Panc1 (cell line): ENCODE measurements around the gene XYLT1. TPM values are rescaled to one million over a fixed set of nuclear protein-coding genes. Genes with fewer than 3 reads are reported as not detected.

ENCODE experiments used
- ATAC-seq: fragments of 200-7000 bp; cut with Tn5 transposase; 2 replicates; pipeline ENCODE4 v1.9.1; 2020; ENCODE audit warnings: mild to moderate bottlenecking, moderate library complexity
- BruUV-seq: library from RNA; stranded (reverse); fragments of 400-500 nt; replicated peaks from 2 replicates; lab custom pipeline; 2021; lab: Mats Ljungman, UMichigan
- CTCF ChIA-PET: fragments of 300-600 bp; sonication (Branson Sonifier 250); formaldehyde crosslinking; loops from one replicate; lab custom pipeline; 2022; ENCODE audit warnings: antibody characterized with exemption; lab: Charles Lee
- POLR2A ChIA-PET: fragments of 300-600 bp; sonication (Branson Sonifier 250); formaldehyde crosslinking; loops from one replicate; lab custom pipeline; 2022; ENCODE audit warnings: antibody characterized with exemption; lab: Charles Lee
- DNase-seq: peaks from one replicate; pipeline ENCODE4 v3.0.0-alpha.2; 2010; ENCODE audit warnings: low read depth, low spot score
- H3K27ac ChIP-seq: 2 replicates; pipeline ENCODE4 v1.5.1; 2011; ENCODE audit warnings: mild to moderate bottlenecking, low read length, inconsistent platforms
- H3K27me3 ChIP-seq: fragments of 200-500 bp; sonication (Bioruptor generic); 2 replicates; pipeline ENCODE4 v1.6.0; 2014; ENCODE audit warnings: low read length, inconsistent platforms; ENCODE audit not compliant: control insufficient read depth, insufficient read depth
- H3K36me3 ChIP-seq: fragments of 200-500 bp; sonication (Bioruptor generic); 2 replicates; pipeline ENCODE4 v1.5.1; 2014; ENCODE audit warnings: inconsistent platforms, mild to moderate bottlenecking, low read length, moderate library complexity; ENCODE audit not compliant: control insufficient read depth, insufficient read depth
- H3K4me1 ChIP-seq: 2 replicates; pipeline ENCODE4 v1.5.1; 2011; ENCODE audit warnings: inconsistent platforms, mild to moderate bottlenecking, low read length, moderate library complexity; ENCODE audit not compliant: control insufficient read depth, insufficient read depth
- H3K4me3 ChIP-seq, 2 experiments: 2 replicates each; pipeline ENCODE4 v1.5.1; 2011 to 2012; ENCODE audit warnings: low read depth in 2 of 2, low read length in 2 of 2, mild to moderate bottlenecking in 2 of 2, inconsistent platforms in 1 of 2, moderate library complexity in 1 of 2
- H3K9me3 ChIP-seq: fragments of 200-500 bp; sonication (Bioruptor generic); 2 replicates; pipeline ENCODE4 v1.5.1; 2014; ENCODE audit warnings: low read depth, mild to moderate bottlenecking, inconsistent platforms, low read length, moderate library complexity; ENCODE audit not compliant: control insufficient read depth, insufficient read depth
- POLR2AphosphoS5 ChIP-seq: IDR thresholded peaks from 2 replicates; pipeline ENCODE4 v1.6.1; 2012; ENCODE audit warnings: mild to moderate bottlenecking, low read depth, low read length, moderate library complexity
- REST ChIP-seq, 2 experiments: IDR thresholded peaks; 2 replicates each; pipeline ENCODE4 v1.6.1; 2011 to 2012; ENCODE audit warnings: low read depth in 2 of 2, control low read depth in 1 of 2, low read length in 1 of 2, mild to moderate bottlenecking in 1 of 2, moderate library complexity in 1 of 2; ENCODE audit not compliant: insufficient read depth in 1 of 2
- SIN3A ChIP-seq: IDR thresholded peaks from 2 replicates; pipeline ENCODE4 v1.6.1; 2012; ENCODE audit warnings: low read depth, mild to moderate bottlenecking, low read length, moderate library complexity, borderline replicate concordance; ENCODE audit not compliant: insufficient read depth
- TCF7L2 ChIP-seq: IDR thresholded peaks from 2 replicates; pipeline ENCODE4 v1.6.1; 2011; ENCODE audit warnings: mild to moderate bottlenecking, low read depth, low read length, inconsistent platforms
- in situ Hi-C: cut with HindIII; loops from 2 replicates; pipeline ENCODE4 v1.10.0; 2016; ENCODE audit warnings: low sequenced_read_pairs, low pct_unique_long_range_greater_than_20kb
- intact Hi-C: fragments of 100-400 bp; cut with micrococcal nuclease; formaldehyde crosslinking; loops from one replicate; pipeline ENCODE4 v1.10.0; 2022; ENCODE audit not compliant: unreplicated experiment
- total RNA-seq: library from RNA; stranded (reverse); gene quantifications from one replicate; pipeline ENCODE4 v1.2.1, GENCODE V29; 2021; ENCODE audit not compliant: unreplicated experiment
- TF ChIP-seq, protein P1 (sequence below): fragments of 450-650 bp; IDR thresholded peaks from 2 replicates; pipeline ENCODE4 v1.5.1; 2017; ENCODE audit warnings: mild to moderate bottlenecking

The XYLT1 gene
- total RNA-seq, 1 experiment from 2014 or later, result 0.62 TPM

- TF ChIP-seq, protein P1, sequence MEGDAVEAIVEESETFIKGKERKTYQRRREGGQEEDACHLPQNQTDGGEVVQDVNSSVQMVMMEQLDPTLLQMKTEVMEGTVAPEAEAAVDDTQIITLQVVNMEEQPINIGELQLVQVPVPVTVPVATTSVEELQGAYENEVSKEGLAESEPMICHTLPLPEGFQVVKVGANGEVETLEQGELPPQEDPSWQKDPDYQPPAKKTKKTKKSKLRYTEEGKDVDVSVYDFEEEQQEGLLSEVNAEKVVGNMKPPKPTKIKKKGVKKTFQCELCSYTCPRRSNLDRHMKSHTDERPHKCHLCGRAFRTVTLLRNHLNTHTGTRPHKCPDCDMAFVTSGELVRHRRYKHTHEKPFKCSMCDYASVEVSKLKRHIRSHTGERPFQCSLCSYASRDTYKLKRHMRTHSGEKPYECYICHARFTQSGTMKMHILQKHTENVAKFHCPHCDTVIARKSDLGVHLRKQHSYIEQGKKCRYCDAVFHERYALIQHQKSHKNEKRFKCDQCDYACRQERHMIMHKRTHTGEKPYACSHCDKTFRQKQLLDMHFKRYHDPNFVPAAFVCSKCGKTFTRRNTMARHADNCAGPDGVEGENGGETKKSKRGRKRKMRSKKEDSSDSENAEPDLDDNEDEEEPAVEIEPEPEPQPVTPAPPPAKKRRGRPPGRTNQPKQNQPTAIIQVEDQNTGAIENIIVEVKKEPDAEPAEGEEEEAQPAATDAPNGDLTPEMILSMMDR, result no peak
- TF ChIP-seq SIN3A (no peak), POLR2AphosphoS5 (no peak)
- in situ Hi-C loops (no loop called here), intact Hi-C loops (no loop called here)
- H3K27ac ChIP-seq, result no peak overlapping the region
- H3K9me3 ChIP-seq, result no peaks in the 10 kb centered on the region
- DNase-seq (no peak), ATAC-seq (no peak)
- H3K36me3 ChIP-seq, result no peaks in the 10 kb centered on the region
- H3K4me1 ChIP-seq, result no peaks in the 10 kb centered on the region
- CTCF ChIA-PET, result no interaction called here
- no peak overlapping the region for H3K4me3 ChIP-seq
- peaks cover 8% of the 10 kb centered on the region; the same call in 1 of the 2 replicates for H3K27me3 ChIP-seq
- no TSS peak for BruUV-seq
- POLR2A ChIA-PET, result no interaction called here
Measured at GRCh38 chr16:17227278-17227677, 243.5 kb downstream of the XYLT1 start.

DNA sequence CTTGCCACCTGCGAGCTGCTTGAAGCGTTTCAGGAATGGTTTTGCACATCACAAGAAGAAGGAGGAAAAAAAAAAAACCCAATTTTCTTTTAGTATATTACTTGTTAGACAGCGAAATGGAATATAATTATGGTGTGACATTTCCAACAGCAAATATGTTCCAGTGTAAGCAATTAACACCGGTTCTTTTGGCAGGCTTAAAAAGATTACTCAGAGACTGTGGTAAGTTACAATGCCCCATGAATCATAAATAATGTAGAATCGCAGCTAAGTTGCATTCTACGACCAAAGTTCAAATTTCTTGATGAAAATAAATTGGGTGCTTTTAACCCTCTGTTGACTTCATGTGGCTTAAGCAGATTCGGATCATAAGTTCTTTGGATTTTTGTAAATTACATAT, 245.2 kb downstream of the XYLT1 start:
- H3K27me3 ChIP-seq, result peaks cover 12% of the 10 kb centered on the region; the same call in 1 of the 2 replicates
- no peaks in the 10 kb centered on the region for H3K36me3 ChIP-seq
- no peak overlapping the region for H3K27ac ChIP-seq
- in situ Hi-C loops (no loop called here), intact Hi-C loops (no loop called here)
- H3K9me3 ChIP-seq, result no peaks in the 10 kb centered on the region
- BruUV-seq, result no TSS peak
- POLR2A ChIA-PET, result no interaction called here
- CTCF ChIA-PET, result no interaction called here
- DNase-seq, result no peak
- no peak for ATAC-seq
- TF ChIP-seq, protein P1, result no peak
- no peak for TF ChIP-seq TCF7L2
- TF ChIP-seq REST (IDR thresholded peaks at IDR 0.05; ENCODE audit: insufficient read depth in 1 of 2, low read depth in 2 of 2, low read length in 1 of 2), result no peak
- no peak for TF ChIP-seq POLR2AphosphoS5
- no peak for TF ChIP-seq SIN3A
- no peaks in the 10 kb centered on the region for H3K4me1 ChIP-seq
- H3K4me3 ChIP-seq, result no peak overlapping the region
